HG02885 (cell line): ENCODE measurements around the gene PRPF6.

Experiments used
- ATAC-seq: cut with Tn5 transposase; IDR thresholded peaks from one replicate; pipeline ENCODE4 v1.9.1; 2021; ENCODE audit warnings: mild to moderate bottlenecking; ENCODE audit not compliant: unreplicated experiment, poor library complexity

PRPF6 gene

DNA sequence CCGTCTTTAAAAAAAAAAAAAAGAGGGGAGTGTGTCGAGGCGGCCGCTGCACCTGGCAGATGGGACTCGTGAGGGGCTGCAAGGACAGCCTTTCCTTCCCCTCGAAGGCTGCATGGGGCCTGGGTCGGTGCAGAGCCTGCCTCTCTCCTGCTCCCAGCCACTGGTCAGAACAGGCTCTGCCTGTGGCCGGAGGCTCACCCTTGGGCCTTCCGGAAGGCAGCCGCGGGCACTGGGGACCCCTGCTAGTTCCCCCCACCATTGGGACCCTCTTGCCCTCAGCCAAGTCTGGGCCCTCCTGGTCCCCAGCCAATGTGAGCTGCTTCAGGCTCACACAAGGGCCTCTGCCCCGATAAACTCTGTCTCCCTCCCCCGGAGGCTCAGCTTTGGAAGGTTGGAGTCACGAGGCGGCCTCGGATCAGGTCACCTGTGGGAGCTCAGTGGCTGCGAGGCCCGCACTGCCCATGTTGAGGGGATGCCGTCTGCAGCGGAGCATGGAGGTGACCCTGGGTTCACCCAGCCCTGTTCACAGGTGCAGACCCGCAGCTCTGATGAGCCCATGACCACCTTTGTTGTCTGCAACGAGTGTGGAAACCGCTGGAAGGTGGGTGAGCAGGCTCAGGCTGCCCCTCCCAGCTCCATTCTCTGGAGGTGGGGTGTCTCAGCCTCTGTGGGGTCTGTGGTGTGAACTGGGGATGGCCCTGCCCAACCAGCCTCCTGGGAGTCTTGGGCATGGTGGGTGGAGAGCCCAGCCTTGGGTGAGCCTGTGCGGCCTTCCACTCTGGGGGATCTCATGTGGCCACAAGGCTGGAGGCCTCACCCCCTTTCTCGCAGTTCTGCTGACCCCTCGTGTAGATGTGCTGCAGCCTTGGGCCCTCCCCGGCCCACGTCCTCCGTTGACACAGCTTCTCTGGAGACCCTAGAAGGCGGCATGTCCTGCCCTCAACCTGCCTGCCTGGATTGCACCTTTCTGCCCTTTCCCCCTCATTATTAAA, 90.7 kb downstream of the PRPF6 start:
- no peak for ATAC-seq

DNA sequence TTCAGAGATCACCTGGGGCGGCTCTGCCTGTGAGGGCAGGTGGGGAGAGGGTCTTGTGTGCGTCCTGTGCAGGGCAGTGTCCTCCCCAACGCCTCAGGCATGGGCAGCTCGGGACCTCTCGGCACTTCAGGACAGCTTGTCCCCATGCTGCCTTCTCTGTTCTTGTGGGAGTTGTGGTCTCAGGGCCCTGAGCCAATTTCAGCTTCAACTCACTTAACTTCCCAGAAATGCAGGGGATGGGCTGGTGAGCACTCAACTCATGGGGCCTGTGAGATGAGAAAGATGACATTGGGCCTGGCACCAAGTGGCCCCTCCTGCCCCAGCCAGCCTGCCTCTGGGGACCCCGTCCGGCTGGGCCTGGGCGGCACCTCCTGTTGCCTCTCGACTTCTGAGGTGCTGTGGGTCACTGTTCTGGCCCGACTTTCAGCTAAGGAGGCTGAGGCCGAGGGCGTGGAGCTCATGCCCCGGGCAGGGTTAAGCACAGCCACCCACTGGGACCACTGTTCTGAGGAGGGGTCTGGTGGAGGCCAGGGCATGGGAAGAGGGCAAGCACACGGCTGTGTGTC, 91.6 kb downstream of the PRPF6 start:
- no peak for ATAC-seq

- no peak for ATAC-seq
Observed at GRCh38 chr20:64073476-64074183, 92.7 kb downstream of the PRPF6 start.

DNA sequence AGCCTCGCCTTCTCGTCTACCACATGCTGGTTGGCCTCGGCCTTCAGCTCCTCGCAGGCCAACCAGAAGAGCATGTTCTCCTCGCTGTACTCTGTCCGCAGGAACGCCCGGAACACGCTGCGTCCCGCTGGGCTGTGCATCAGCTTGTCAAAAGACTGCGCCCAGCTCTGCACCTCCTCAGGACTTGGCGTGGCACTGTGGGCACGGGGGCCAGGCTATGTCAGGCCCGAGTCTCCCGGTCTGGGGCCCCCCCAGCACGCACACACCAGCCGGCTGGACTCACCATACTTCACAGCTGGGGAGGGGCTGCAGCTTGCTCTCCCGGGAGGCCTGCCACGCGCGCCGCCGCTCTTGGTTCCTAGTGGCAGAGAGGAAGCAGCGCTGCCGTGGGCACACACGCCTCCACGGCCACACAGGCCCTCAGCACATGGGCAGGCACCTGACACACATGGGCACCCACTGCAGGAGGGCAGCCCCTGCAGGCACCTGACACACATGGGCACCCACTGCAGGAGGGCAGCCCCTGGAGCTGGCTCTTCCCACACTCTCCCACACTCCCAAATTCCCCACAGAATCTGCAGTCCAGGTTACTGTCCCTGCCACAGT, 93.4 kb downstream of the PRPF6 start:
- no peak for ATAC-seq

GRCh38 chr20:64074963-64075362, 94.0 kb downstream of the PRPF6 start:
- ATAC-seq, result no peak

GRCh38 chr20:64075556-64075955, 94.6 kb downstream of the PRPF6 start:
- ATAC-seq, result no peak

- ATAC-seq, result no peak
Observed at GRCh38 chr20:64076061-64076997, 95.4 kb downstream of the PRPF6 start.

- no peak for ATAC-seq
Observed at GRCh38 chr20:64077094-64077493, 96.2 kb downstream of the PRPF6 start.

DNA sequence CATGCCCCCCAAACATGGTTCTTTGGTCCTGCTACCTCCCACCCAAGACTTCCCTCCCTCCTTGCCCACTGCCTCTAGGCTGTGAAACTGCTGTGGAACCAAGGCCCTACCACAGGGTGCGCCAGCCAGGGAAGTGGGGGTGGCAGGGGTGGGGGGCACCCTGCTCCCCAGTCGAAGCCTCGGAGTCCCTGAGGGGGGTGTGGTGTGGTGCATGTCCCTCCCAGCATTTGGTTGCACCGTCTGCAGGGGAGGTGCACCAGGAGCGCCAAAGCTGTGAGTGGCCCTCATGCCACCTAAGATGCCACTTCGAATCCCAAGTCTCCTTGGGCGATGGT, 96.6 kb downstream of the PRPF6 start:
- ATAC-seq, result no peak

GRCh38 chr20:64077876-64078551, 97.1 kb downstream of the PRPF6 start:
- ATAC-seq, result no peak

GRCh38 chr20:64078934-64079272, 98.0 kb downstream of the PRPF6 start:
- no peak for ATAC-seq

- ATAC-seq, result peak; percentile 55
Observed at GRCh38 chr20:64079273-64080012, 98.5 kb downstream of the PRPF6 start, which contains the start of gene RGS19. Gene RGS19, minus strand, starts transcription at chr20:64079518. Its CDS starts 2,632 bp downstream, at chr20:64076886.

DNA sequence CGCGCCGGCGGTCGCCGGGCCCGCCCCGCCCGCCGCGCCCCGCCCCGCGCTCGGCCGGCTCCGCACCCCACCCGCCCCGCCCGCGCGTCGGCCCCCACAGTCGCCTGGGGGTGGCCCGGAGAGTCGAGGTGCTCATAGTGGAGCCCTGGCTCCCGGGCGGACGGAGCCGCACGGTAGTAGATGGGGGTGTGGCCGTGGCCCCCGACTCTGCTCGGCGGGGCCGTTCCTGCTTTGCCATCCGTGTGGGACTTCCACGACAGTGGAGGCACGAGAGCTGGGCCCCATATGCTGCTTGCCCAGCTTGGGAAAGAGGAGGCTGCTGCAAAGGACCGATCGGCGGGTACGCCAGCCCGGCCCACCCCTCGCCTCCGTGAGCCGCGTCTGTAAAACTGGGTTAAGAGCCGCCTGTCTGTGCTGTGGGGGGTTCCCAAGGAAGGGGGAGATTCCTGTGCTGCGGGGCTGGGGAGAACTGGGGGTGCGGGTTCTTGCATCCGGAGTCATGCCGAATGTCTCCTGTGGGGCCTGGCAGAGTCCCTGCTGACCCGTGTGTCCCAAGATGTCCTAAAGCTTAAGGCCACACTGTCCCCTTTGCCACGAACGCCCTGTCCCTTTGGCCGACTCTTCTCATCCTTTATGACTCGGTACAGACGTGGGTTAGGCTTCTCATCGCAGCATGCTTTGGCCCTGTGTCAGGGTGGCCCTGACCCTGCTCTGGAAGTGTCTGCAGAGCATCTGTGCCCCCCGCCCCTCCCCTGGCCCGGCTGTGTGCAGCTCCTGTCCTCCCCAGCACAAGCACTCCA, 99.3 kb downstream of the PRPF6 start, which contains the start of gene OPRL1:
Gene OPRL1 (plus strand): TSS at position 70 of the 800 bp plus-strand sequence. CDS start 12,639 bp downstream, outside the sequence.
- ATAC-seq, result no peak

- no peak for ATAC-seq
Observed at GRCh38 chr20:64080813-64081623, 100.1 kb downstream of the PRPF6 start.

DNA sequence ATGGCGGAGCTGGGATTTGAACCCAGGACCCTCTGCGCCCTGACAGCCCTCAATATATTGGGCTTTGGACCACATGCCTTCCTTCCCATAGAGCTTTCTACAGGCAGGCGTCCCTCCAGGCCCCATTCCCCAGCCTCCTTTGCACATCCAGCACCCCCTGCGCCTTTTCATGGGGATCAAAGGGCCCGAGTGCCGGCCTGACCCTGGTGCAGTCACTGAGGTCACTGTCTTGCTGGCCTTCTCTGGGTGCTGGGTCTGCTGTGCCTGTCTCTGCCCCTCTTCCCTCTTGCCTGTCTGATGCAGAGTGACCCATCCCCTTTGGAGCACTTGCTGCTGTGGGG, 100.7 kb downstream of the PRPF6 start:
- no peak for ATAC-seq

DNA sequence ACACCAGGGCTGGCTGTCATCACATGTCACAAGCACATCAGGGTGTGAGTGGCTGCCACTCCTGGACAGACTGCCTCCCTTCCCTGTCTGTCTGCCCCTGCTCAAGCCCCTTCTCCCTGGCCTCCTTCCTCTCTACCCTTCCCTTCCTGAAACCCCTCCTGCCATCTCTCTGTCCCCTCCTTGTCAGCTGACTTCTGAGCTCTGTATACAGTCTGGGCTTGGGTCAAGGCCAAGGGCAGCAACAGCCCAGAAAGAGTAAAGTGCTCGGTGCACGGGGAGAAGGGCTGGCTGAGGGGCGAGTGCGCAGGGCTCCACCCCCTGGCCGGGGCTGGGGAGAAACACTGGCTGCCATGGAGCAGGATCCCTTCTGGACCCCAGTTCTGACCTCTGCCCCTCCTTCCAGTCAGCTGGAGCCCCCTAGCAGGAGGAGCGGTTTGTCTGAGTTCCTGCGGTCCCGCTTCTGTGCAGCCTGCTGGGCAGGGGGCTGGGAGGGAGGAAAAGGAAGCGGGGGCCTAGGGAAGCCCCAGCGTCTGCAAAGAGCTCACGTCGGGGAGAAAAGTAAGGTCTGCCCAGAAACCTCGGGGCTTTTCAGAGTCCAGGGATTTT, 101.3 kb downstream of the PRPF6 start:
- no peak for ATAC-seq
